SK-N-SH treated with all-trans-retinoic acid at 6 μM for 48 hours (cell line): Measurements from ENCODE around the gene TNFAIP1.

Experiments used
- ATAC-seq: fragments of 200-7000 bp; cut with Tn5 transposase; 3 replicates; pipeline ENCODE4 v1.9.1; 2020; ENCODE audit warnings: mild to moderate bottlenecking, moderate library complexity
- ARNTL ChIP-seq: fragments of 450-650 bp; formaldehyde crosslinking; IDR thresholded peaks from 2 replicates; pipeline ENCODE4 v1.5.0; 2020; ENCODE audit warnings: low read depth, mild to moderate bottlenecking, moderate library complexity, borderline replicate concordance
- CSDC2 ChIP-seq: fragments of 250-450 bp; sonication (Bioruptor Pico); IDR thresholded peaks from 2 replicates; pipeline ENCODE4 v1.5.0; 2020; ENCODE audit warnings: mild to moderate bottlenecking, moderate library complexity
- ESRRG ChIP-seq: fragments of 250-450 bp; sonication (Bioruptor Pico); IDR thresholded peaks from 2 replicates; pipeline ENCODE4 v1.6.1; 2021; ENCODE audit warnings: mild to moderate bottlenecking
- GLIS3 ChIP-seq: fragments of 250-450 bp; sonication (Bioruptor Pico); IDR thresholded peaks from 2 replicates; pipeline ENCODE4 v1.5.0; 2020; ENCODE audit warnings: mild to moderate bottlenecking, moderate library complexity
- ISL1 ChIP-seq: fragments of 250-450 bp; sonication (Bioruptor Pico); IDR thresholded peaks from 2 replicates; pipeline ENCODE4 v2.1.2; 2022; ENCODE audit warnings: mild to moderate bottlenecking, moderate library complexity
- OSR1 ChIP-seq: fragments of 250-450 bp; sonication (Bioruptor Pico); IDR thresholded peaks from 2 replicates; pipeline ENCODE4 v1.8.0; 2022; ENCODE audit warnings: moderate library complexity, mild to moderate bottlenecking, inconsistent platforms
- PPARA ChIP-seq: fragments of 250-450 bp; sonication (Bioruptor Pico); IDR thresholded peaks from 2 replicates; pipeline ENCODE4 v1.5.0; 2020; ENCODE audit warnings: mild to moderate bottlenecking, borderline replicate concordance
- RARB ChIP-seq: fragments of 250-450 bp; sonication (Bioruptor Pico); IDR thresholded peaks from 2 replicates; pipeline ENCODE4 v1.8.0; 2021; ENCODE audit warnings: mild to moderate bottlenecking, moderate library complexity
- SNAI2 ChIP-seq: fragments of 250-450 bp; sonication (Bioruptor Pico); IDR thresholded peaks from 2 replicates; pipeline ENCODE4 v1.5.0; 2020; ENCODE audit warnings: mild to moderate bottlenecking, moderate library complexity
- TCF4 ChIP-seq: fragments of 250-450 bp; sonication (Bioruptor Pico); IDR thresholded peaks from 2 replicates; pipeline ENCODE4 v1.8.0; 2021; ENCODE audit warnings: mild to moderate bottlenecking, moderate library complexity, borderline replicate concordance
- ZC3H10 ChIP-seq: fragments of 250-450 bp; sonication (Bioruptor Pico); IDR thresholded peaks from 2 replicates; pipeline ENCODE4 v1.5.1; 2021; ENCODE audit warnings: mild to moderate bottlenecking, moderate library complexity
- ZFP3 ChIP-seq: fragments of 250-450 bp; sonication (Bioruptor Pico); IDR thresholded peaks from 2 replicates; pipeline ENCODE4 v1.5.0; 2020; ENCODE audit warnings: mild to moderate bottlenecking, moderate library complexity
- ZFP30 ChIP-seq: fragments of 450-650 bp; formaldehyde crosslinking; IDR thresholded peaks from 2 replicates; pipeline ENCODE4 v1.5.0; 2022; ENCODE audit warnings: mild to moderate bottlenecking, moderate library complexity
- ZNF565 ChIP-seq: fragments of 450-650 bp; formaldehyde crosslinking; conservative IDR thresholded peaks from 2 replicates; pipeline ENCODE4 v1.5.0; 2020; ENCODE audit warnings: low read depth, mild to moderate bottlenecking, moderate library complexity
- ZNF70 ChIP-seq: fragments of 450-650 bp; formaldehyde crosslinking; IDR thresholded peaks from 2 replicates; pipeline ENCODE4 v1.5.0; 2020; ENCODE audit warnings: mild to moderate bottlenecking, moderate library complexity
- ZNF8 ChIP-seq: fragments of 450-650 bp; formaldehyde crosslinking; IDR thresholded peaks from 2 replicates; pipeline ENCODE4 v1.5.0; 2020; ENCODE audit warnings: mild to moderate bottlenecking, moderate library complexity
- TF ChIP-seq, protein P1 (sequence below): fragments of 250-450 bp; sonication (Bioruptor Pico); IDR thresholded peaks from 2 replicates; pipeline ENCODE4 v1.5.1; 2020; ENCODE audit warnings: low read depth, mild to moderate bottlenecking, moderate library complexity
- TF ChIP-seq, protein P2 (sequence below): fragments of 250-450 bp; sonication (Bioruptor Pico); IDR thresholded peaks from 2 replicates; pipeline ENCODE4 v1.8.0; 2021; ENCODE audit warnings: low read depth, mild to moderate bottlenecking, moderate library complexity, borderline replicate concordance
- TF ChIP-seq, protein P3 (sequence below): fragments of 250-450 bp; sonication (Bioruptor Pico); IDR thresholded peaks from 2 replicates; pipeline ENCODE4 v1.8.0; 2020; ENCODE audit warnings: mild to moderate bottlenecking, moderate library complexity, borderline replicate concordance
- TF ChIP-seq, protein P4 (sequence below): fragments of 250-450 bp; sonication (Bioruptor Pico); IDR thresholded peaks from 2 replicates; pipeline ENCODE4 v1.5.0; 2020; ENCODE audit warnings: mild to moderate bottlenecking, moderate library complexity

Gene TNFAIP1

DNA sequence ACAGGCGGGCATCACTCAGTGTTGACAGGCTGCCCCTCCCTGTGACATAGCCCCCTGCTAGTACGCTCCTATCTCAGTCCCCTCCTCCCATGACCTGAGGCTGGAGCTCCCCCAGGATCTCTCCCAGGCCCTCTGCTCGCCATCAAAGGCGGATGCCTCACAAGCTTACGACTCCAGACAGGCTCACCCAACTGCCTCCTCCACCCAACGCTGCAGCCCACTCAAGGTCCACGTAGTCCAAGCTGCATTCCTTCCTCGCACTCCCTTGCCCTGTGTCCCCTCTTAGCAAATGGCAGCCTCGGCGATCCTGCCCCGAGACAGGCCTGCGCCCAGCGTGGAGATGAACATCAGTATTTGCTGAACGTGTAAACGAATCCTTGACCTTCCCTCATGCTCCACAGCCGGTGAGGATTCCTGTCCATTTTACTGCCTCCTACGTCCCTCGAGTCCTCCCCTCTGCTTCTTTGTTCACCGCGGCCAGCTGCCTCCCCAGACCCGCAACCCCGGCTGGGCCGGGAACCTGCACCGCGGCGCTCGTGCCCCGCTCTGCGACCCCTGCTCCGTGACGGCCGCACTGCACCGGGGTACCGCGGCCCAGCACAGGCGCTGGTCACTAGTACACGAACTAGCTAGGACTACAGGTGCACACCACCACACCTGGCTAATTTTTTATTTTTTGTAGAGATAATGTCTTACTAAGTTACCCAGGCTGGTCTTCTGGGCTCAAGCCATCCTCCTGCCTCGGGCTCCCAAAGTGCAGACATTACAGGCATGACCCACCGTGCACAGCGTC lies 17.4 kb upstream of the TNFAIP1 start (continued):
- TF ChIP-seq, protein P1, sequence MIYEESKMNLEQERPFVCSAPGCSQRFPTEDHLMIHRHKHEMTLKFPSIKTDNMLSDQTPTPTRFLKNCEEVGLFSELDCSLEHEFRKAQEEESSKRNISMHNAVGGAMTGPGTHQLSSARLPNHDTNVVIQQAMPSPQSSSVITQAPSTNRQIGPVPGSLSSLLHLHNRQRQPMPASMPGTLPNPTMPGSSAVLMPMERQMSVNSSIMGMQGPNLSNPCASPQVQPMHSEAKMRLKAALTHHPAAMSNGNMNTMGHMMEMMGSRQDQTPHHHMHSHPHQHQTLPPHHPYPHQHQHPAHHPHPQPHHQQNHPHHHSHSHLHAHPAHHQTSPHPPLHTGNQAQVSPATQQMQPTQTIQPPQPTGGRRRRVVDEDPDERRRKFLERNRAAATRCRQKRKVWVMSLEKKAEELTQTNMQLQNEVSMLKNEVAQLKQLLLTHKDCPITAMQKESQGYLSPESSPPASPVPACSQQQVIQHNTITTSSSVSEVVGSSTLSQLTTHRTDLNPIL, result no peak
- TF ChIP-seq ZNF70 (CRISPR knock-in tag) (no peak), ISL1 (no peak)

DNA sequence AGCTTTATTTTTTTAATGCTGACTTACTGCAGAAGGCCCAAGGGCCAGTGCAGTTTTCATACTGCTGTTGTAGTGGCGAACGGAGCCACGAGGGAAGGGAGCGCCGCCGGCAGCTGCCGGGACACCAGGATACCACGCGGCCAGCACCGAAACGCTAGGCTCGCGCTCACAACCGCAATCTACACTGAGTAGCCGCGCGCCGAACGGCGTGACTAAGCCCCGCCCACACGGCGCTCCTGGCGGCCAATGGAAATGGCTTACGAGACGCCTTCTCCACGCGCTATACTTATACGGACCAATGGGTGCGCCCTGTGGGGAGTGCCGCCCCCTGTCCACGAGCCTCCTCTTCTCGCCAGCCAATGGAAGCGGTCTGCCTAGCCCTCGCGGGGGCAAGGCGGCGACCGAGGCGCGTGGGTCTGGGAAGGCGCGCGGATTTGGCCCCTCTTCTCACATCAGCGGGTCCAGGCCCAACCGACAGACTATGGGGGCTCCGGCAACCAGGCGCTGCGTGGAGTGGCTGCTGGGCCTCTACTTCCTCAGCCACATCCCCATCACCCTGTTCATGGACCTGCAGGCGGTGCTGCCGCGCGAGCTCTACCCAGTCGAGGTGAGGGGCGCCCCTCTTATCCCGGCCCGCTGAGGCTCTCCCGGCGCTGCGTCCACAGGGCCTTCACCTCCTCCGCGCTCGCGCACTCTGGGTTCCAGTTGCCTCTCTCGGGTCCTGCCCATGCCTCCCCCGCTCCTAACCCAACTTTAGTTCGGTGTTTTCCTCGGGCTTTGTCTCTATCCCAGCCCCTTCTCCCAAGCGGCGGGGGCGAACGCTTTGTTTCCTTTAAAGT lies 16.6 kb upstream of the TNFAIP1 start, which contains the start of gene TMEM97:
TSS of gene TMEM97 (plus strand) at position 442 of the 839 bp plus-strand sequence. CDS start at position 482, 40 bp downstream.
- TF ChIP-seq CSDC2 (CRISPR knock-in tag) (no peak), SNAI2 (CRISPR knock-in tag) (no peak), ZFP30 (no peak)
- ATAC-seq, result peak; percentile 99

DNA sequence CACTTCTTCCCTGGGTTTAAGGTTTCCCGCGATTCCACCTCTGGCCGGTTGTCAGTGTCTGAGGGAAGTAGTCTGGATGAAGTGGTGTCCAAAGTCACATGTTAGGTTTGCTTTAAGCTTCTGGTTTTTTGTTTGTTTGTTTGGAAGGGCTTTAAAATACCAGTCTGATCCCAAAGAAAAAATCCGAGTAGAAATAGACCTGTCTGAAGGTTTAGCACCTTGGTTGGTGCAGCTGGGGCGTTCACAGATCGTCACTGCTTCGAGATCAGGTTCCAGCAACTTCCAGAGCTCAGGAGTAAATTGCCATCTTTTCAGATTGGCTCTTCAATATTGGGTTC lies 16.0 kb upstream of the TNFAIP1 start:
- TF ChIP-seq OSR1 (CRISPR knock-in tag) (no peak), ESRRG (CRISPR knock-in tag) (no peak), ZNF8 (no peak)
- TF ChIP-seq, all 23 proteins: peak for 0
- ATAC-seq, result peak; percentile 16; the same call in 2 of the 3 replicates

DNA sequence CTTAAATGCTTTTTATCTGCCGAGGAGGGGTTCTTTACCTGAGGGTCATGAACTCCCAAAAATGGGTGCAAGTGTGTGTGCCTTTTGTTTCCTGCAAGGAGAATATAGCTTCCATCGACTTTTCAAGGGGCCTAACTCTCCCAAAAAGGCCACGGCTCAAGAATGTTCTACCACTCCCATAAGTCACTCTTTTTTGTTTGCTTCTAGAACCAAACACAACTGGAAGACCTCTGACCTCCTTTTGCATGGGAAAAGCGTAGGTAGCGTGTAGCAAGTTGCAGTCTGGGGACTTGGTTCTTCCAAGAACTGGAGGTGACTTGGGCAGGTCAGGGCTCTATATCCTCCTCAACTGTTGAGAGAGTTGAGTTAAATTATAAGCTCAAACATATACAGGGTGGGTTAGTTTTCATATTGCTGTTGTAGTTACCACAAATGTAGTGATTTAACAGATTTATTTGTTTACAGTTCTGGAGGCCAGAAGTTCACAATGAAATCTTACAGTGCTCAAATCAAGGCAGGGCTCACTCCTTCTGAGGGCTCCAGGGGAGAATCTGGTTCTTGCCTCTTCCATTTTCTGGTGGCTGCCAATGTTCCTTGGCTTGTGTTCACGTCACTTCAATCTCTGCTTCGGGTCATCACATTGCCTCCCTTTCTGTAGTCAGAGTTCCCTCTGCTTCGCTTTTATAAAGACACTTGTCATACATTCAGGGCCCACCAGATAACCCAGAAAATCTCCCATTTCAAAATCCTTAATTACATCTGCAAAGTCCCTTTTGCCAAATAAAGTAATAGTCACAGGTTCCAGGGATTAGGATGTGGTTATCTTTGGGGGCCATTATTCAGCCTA lies 15.1 kb upstream of the TNFAIP1 start:
- no peak for ATAC-seq
- TF ChIP-seq, protein P1, result no peak
- no peak for TF ChIP-seq ISL1
- no peak for TF ChIP-seq ZNF565 (CRISPR knock-in tag)
- TF ChIP-seq GLIS3, result no peak
- no peak for TF ChIP-seq ZFP3 (CRISPR knock-in tag)
- TF ChIP-seq ZNF70 (CRISPR knock-in tag), result no peak
- TF ChIP-seq ARNTL (CRISPR knock-in tag), result no peak
- TF ChIP-seq, protein P2, sequence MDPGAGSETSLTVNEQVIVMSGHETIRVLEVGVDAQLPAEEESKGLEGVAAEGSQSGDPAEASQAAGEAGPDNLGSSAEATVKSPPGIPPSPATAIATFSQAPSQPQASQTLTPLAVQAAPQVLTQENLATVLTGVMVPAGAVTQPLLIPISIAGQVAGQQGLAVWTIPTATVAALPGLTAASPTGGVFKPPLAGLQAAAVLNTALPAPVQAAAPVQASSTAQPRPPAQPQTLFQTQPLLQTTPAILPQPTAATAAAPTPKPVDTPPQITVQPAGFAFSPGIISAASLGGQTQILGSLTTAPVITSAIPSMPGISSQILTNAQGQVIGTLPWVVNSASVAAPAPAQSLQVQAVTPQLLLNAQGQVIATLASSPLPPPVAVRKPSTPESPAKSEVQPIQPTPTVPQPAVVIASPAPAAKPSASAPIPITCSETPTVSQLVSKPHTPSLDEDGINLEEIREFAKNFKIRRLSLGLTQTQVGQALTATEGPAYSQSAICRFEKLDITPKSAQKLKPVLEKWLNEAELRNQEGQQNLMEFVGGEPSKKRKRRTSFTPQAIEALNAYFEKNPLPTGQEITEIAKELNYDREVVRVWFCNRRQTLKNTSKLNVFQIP (CRISPR knock-in tag), result no peak
- no peak for TF ChIP-seq TCF4 (CRISPR knock-in tag)
- no peak for TF ChIP-seq PPARA (CRISPR knock-in tag)
- TF ChIP-seq ZC3H10, result no peak
- no peak for TF ChIP-seq ESRRG (CRISPR knock-in tag)
- TF ChIP-seq ZFP30, result no peak
- TF ChIP-seq RARB (CRISPR knock-in tag), result no peak
- TF ChIP-seq SNAI2 (CRISPR knock-in tag), result no peak
- TF ChIP-seq, protein P3, sequence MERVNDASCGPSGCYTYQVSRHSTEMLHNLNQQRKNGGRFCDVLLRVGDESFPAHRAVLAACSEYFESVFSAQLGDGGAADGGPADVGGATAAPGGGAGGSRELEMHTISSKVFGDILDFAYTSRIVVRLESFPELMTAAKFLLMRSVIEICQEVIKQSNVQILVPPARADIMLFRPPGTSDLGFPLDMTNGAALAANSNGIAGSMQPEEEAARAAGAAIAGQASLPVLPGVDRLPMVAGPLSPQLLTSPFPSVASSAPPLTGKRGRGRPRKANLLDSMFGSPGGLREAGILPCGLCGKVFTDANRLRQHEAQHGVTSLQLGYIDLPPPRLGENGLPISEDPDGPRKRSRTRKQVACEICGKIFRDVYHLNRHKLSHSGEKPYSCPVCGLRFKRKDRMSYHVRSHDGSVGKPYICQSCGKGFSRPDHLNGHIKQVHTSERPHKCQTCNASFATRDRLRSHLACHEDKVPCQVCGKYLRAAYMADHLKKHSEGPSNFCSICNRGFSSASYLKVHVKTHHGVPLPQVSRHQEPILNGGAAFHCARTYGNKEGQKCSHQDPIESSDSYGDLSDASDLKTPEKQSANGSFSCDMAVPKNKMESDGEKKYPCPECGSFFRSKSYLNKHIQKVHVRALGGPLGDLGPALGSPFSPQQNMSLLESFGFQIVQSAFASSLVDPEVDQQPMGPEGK (CRISPR knock-in tag), result no peak
- TF ChIP-seq, protein P4, sequence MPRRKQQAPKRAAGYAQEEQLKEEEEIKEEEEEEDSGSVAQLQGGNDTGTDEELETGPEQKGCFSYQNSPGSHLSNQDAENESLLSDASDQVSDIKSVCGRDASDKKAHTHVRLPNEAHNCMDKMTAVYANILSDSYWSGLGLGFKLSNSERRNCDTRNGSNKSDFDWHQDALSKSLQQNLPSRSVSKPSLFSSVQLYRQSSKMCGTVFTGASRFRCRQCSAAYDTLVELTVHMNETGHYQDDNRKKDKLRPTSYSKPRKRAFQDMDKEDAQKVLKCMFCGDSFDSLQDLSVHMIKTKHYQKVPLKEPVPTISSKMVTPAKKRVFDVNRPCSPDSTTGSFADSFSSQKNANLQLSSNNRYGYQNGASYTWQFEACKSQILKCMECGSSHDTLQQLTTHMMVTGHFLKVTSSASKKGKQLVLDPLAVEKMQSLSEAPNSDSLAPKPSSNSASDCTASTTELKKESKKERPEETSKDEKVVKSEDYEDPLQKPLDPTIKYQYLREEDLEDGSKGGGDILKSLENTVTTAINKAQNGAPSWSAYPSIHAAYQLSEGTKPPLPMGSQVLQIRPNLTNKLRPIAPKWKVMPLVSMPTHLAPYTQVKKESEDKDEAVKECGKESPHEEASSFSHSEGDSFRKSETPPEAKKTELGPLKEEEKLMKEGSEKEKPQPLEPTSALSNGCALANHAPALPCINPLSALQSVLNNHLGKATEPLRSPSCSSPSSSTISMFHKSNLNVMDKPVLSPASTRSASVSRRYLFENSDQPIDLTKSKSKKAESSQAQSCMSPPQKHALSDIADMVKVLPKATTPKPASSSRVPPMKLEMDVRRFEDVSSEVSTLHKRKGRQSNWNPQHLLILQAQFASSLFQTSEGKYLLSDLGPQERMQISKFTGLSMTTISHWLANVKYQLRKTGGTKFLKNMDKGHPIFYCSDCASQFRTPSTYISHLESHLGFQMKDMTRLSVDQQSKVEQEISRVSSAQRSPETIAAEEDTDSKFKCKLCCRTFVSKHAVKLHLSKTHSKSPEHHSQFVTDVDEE (CRISPR knock-in tag), result no peak
- TF ChIP-seq CSDC2 (CRISPR knock-in tag), result no peak
- TF ChIP-seq, all 23 proteins: peak for 0
